HUES6 (cell line): ENCODE data around the gene TBC1D2B.

Source experiments
- H3K27ac ChIP-seq: 2 replicates; pipeline ENCODE4 v1.7.0; 2013; ENCODE audit warnings: low read depth, mild to moderate bottlenecking, low read length, inconsistent platforms
- H3K27me3 ChIP-seq: 2 replicates; pipeline ENCODE4 v1.6.1; 2013; ENCODE audit warnings: low read length; ENCODE audit not compliant: control insufficient read depth, insufficient read depth
- H3K36me3 ChIP-seq: 2 replicates; pipeline ENCODE4 v1.6.1; 2013; ENCODE audit warnings: low read length; ENCODE audit not compliant: control insufficient read depth, insufficient read depth
- H3K4me1 ChIP-seq: 2 replicates; pipeline ENCODE4 v1.6.1; 2013; ENCODE audit warnings: low read length; ENCODE audit not compliant: control insufficient read depth, insufficient read depth
- H3K4me3 ChIP-seq: 2 replicates; pipeline ENCODE4 v1.5.1; 2013; ENCODE audit warnings: low read depth, low read length
- H3K9ac ChIP-seq: one replicate; pipeline ENCODE4 v1.6.1; 2013; ENCODE audit warnings: mild to moderate bottlenecking, low read length
- H3K9me3 ChIP-seq: 2 replicates; pipeline ENCODE4 v1.6.1; 2013; ENCODE audit warnings: low read depth, low read length; ENCODE audit not compliant: control insufficient read depth, insufficient read depth

The TBC1D2B gene

GRCh38 chr15:78007211-78007931, 70.1 kb downstream of the TBC1D2B start:
- no peak overlapping the region for H3K4me3 ChIP-seq
- peaks cover 14% of the 10 kb centered on the region for H3K36me3 ChIP-seq
- no peaks in the 10 kb centered on the region; the same call in 1 of the 2 replicates for H3K4me1 ChIP-seq
- H3K9me3 ChIP-seq: no peaks in the 10 kb centered on the region
- H3K27me3 ChIP-seq: no peaks in the 10 kb centered on the region
- no peak overlapping the region for H3K27ac ChIP-seq
- H3K9ac ChIP-seq: no peak overlapping the region

GRCh38 chr15:78006567-78007205, 70.8 kb downstream of the TBC1D2B start:
- peaks cover 10% of the 10 kb centered on the region; the same call in 1 of the 2 replicates for H3K36me3 ChIP-seq
- H3K4me1 ChIP-seq: no peaks in the 10 kb centered on the region; the same call in 1 of the 2 replicates
- H3K27ac ChIP-seq: no peak overlapping the region
- no peak overlapping the region for H3K4me3 ChIP-seq
- no peaks in the 10 kb centered on the region for H3K27me3 ChIP-seq
- H3K9ac ChIP-seq: no peak overlapping the region
- H3K9me3 ChIP-seq: no peaks in the 10 kb centered on the region

- no peaks in the 10 kb centered on the region; the same call in 1 of the 2 replicates for H3K4me1 ChIP-seq
- no peaks in the 10 kb centered on the region for H3K9me3 ChIP-seq
- H3K27me3 ChIP-seq: no peaks in the 10 kb centered on the region
- no peak overlapping the region for H3K9ac ChIP-seq
- H3K27ac ChIP-seq: no peak overlapping the region
- no peak overlapping the region for H3K4me3 ChIP-seq
- peaks cover 10% of the 10 kb centered on the region; the same call in 1 of the 2 replicates for H3K36me3 ChIP-seq
Measured at GRCh38 chr15:78004919-78005634, 72.4 kb downstream of the TBC1D2B start.

GRCh38 chr15:78004222-78004727, 73.2 kb downstream of the TBC1D2B start:
- no peaks in the 10 kb centered on the region for H3K27me3 ChIP-seq
- H3K9ac ChIP-seq: no peak overlapping the region
- no peak overlapping the region for H3K4me3 ChIP-seq
- H3K36me3 ChIP-seq: peaks cover 10% of the 10 kb centered on the region; the same call in 1 of the 2 replicates
- H3K9me3 ChIP-seq: no peaks in the 10 kb centered on the region
- no peak overlapping the region for H3K27ac ChIP-seq
- no peaks in the 10 kb centered on the region; the same call in 1 of the 2 replicates for H3K4me1 ChIP-seq

GRCh38 chr15:78003539-78004008, 73.9 kb downstream of the TBC1D2B start:
- no peaks in the 10 kb centered on the region for H3K27me3 ChIP-seq
- H3K4me1 ChIP-seq: no peaks in the 10 kb centered on the region; the same call in 1 of the 2 replicates
- H3K36me3 ChIP-seq: peaks cover 13% of the 10 kb centered on the region
- H3K27ac ChIP-seq: no peak overlapping the region
- H3K9ac ChIP-seq: no peak overlapping the region
- H3K9me3 ChIP-seq: no peaks in the 10 kb centered on the region
- H3K4me3 ChIP-seq: no peak overlapping the region

- Histone ChIP-seq H3K4me3 (no peak overlapping the region), H3K27ac (no peak overlapping the region), H3K9me3 (no peaks in the 10 kb centered on the region), H3K36me3 (peaks cover 13% of the 10 kb centered on the region), H3K27me3 (no peaks in the 10 kb centered on the region), H3K4me1 (no peaks in the 10 kb centered on the region; the same call in 1 of the 2 replicates), H3K9ac (no peak overlapping the region)
Measured at GRCh38 chr15:78002996-78003395, 74.5 kb downstream of the TBC1D2B start.

- Histone ChIP-seq H3K36me3 (peaks cover 13% of the 10 kb centered on the region), H3K27ac (no peak overlapping the region), H3K9me3 (no peaks in the 10 kb centered on the region), H3K4me3 (no peak overlapping the region), H3K27me3 (no peaks in the 10 kb centered on the region), H3K9ac (no peak overlapping the region), H3K4me1 (no peaks in the 10 kb centered on the region; the same call in 1 of the 2 replicates)
Measured at GRCh38 chr15:78001656-78002055, 75.9 kb downstream of the TBC1D2B start.

- Histone ChIP-seq H3K36me3 (peaks cover 13% of the 10 kb centered on the region), H3K9me3 (no peaks in the 10 kb centered on the region), H3K9ac (no peak overlapping the region), H3K27ac (no peak overlapping the region), H3K4me3 (no peak overlapping the region), H3K4me1 (no peaks in the 10 kb centered on the region; the same call in 1 of the 2 replicates), H3K27me3 (no peaks in the 10 kb centered on the region)
Measured at GRCh38 chr15:78000927-78001249, 76.6 kb downstream of the TBC1D2B start.

- Histone ChIP-seq H3K4me3 (no peak overlapping the region), H3K36me3 (peaks cover 13% of the 10 kb centered on the region), H3K4me1 (no peaks in the 10 kb centered on the region; the same call in 1 of the 2 replicates), H3K9ac (no peak overlapping the region), H3K27ac (no peak overlapping the region), H3K9me3 (no peaks in the 10 kb centered on the region), H3K27me3 (no peaks in the 10 kb centered on the region)
Measured at GRCh38 chr15:78000091-78000926, 77.2 kb downstream of the TBC1D2B start.

GRCh38 chr15:77999486-77999885, 78.0 kb downstream of the TBC1D2B start:
- Histone ChIP-seq H3K27ac (no peak overlapping the region), H3K9me3 (no peaks in the 10 kb centered on the region), H3K9ac (no peak overlapping the region), H3K4me1 (no peaks in the 10 kb centered on the region; the same call in 1 of the 2 replicates), H3K4me3 (no peak overlapping the region), H3K36me3 (peaks cover 13% of the 10 kb centered on the region), H3K27me3 (no peaks in the 10 kb centered on the region)
